ENCODE measurements around the gene MACO1. TPM values are rescaled to one million over a fixed set of nuclear protein-coding genes. Genes with fewer than 3 reads are reported as not detected.

The MACO1 gene
- polyA plus RNA-seq, 1 donor (not counting 4 experiments of a cell fraction or from before 2014, with no cell fraction given) = 8.1 TPM

DNA sequence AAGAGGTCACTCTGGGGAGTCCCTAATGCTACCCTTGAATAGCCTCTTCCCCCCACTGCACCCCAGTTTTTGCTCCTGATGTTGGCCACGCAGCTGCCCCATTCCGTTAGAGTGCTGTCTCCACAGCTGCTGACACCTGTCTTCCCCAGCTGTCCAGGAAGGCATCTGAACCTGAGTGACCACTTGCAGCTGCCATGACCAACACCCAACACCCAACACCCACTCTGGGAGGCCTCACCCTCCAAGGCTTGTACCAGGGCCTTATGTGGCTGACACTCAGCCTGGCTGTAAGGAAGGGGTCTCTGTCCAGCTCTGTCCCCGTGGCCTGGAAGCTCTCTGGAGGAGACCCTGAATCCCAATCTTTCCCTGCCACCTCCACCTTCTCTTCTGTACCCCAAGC lies 86.0 kb downstream of the MACO1 start:
- Histone ChIP-seq H3K9ac (ENCODE audit: control insufficient read depth, extremely low read depth, insufficient read depth, low read length) (no peak overlapping the region), H3K4me1 (ENCODE audit: control insufficient read depth, extremely low read depth, insufficient read depth, low read length) (no peaks in the 10 kb centered on the region), H3K27ac (ENCODE audit: control insufficient read depth, insufficient read depth, low read length) (no peak overlapping the region), H3K27me3 (ENCODE audit: control insufficient read depth, extremely low read depth, insufficient read depth, low read length) (no peaks in the 10 kb centered on the region), H3K9me1 (ENCODE audit: control insufficient read depth, extremely low read depth, insufficient read depth, low read length) (no peaks in the 10 kb centered on the region), H4K20me1 (ENCODE audit: control insufficient read depth, extremely low read depth, insufficient read depth, low read length) (no peaks in the 10 kb centered on the region), H3K79me2 (ENCODE audit: control insufficient read depth, insufficient read depth, low read length) (no peaks in the 10 kb centered on the region), H3K9me3 (ENCODE audit: control insufficient read depth, low read depth, low read length) (no peaks in the 10 kb centered on the region), H3K4me2 (ENCODE audit: control insufficient read depth, extremely low read depth, insufficient read depth, low read depth, low read length) (no peak overlapping the region), H3K36me3 (ENCODE audit: control insufficient read depth in 2 of 2, extremely low read depth in 1 of 2, insufficient read depth in 2 of 2, low read length in 2 of 2) (no peaks in the 10 kb centered on the region), H3K4me3 (ENCODE audit: control insufficient read depth in 2 of 3, extremely low read depth in 1 of 3, insufficient read depth in 2 of 3, low read depth in 1 of 3, low read length in 3 of 3) (no peak overlapping the region), H2AFZ (ENCODE audit: control insufficient read depth, low read length) (no peak overlapping the region)
- DNase-seq (ENCODE audit: low read depth, low spot score) (no peak), FAIRE-seq (no peak)
- TF ChIP-seq EZH2 (IDR thresholded peaks at IDR 0.05; ENCODE audit: low read length) = no peak
- no peak for TF ChIP-seq CTCF (optimal IDR thresholded peaks at IDR 0.05 in 1 of 3, IDR thresholded peaks at IDR 0.05 in 1 of 3, conservative IDR thresholded peaks at IDR 0.05 in 1 of 3; ENCODE audit: extremely low read depth in 1 of 3, insufficient read depth in 2 of 3, low read length in 3 of 3)
- dilution Hi-C loops (cut with MboI; ENCODE audit: extremely low pct_ligation_motif_present, low sequenced_read_pairs) = no loop called here

- no peak for FAIRE-seq
- Histone ChIP-seq H3K9me3 (ENCODE audit: control insufficient read depth, low read depth, low read length) (no peaks in the 10 kb centered on the region), H3K27me3 (ENCODE audit: control insufficient read depth, extremely low read depth, insufficient read depth, low read length) (no peaks in the 10 kb centered on the region), H2AFZ (ENCODE audit: control insufficient read depth, low read length) (no peak overlapping the region), H3K4me2 (ENCODE audit: control insufficient read depth, extremely low read depth, insufficient read depth, low read depth, low read length) (no peak overlapping the region), H3K36me3 (ENCODE audit: control insufficient read depth in 2 of 2, extremely low read depth in 1 of 2, insufficient read depth in 2 of 2, low read length in 2 of 2) (no peaks in the 10 kb centered on the region), H3K4me3 (ENCODE audit: control insufficient read depth in 2 of 3, extremely low read depth in 1 of 3, insufficient read depth in 2 of 3, low read depth in 1 of 3, low read length in 3 of 3) (no peak overlapping the region), H3K27ac (ENCODE audit: control insufficient read depth, insufficient read depth, low read length) (no peak overlapping the region), H4K20me1 (ENCODE audit: control insufficient read depth, extremely low read depth, insufficient read depth, low read length) (no peaks in the 10 kb centered on the region), H3K4me1 (ENCODE audit: control insufficient read depth, extremely low read depth, insufficient read depth, low read length) (no peaks in the 10 kb centered on the region), H3K79me2 (ENCODE audit: control insufficient read depth, insufficient read depth, low read length) (no peaks in the 10 kb centered on the region), H3K9ac (ENCODE audit: control insufficient read depth, extremely low read depth, insufficient read depth, low read length) (no peak overlapping the region), H3K9me1 (ENCODE audit: control insufficient read depth, extremely low read depth, insufficient read depth, low read length) (no peaks in the 10 kb centered on the region)
- DNase-seq (ENCODE audit: low read depth, low spot score) = no peak
- dilution Hi-C loops (cut with MboI; ENCODE audit: extremely low pct_ligation_motif_present, low sequenced_read_pairs) = no loop called here
- TF ChIP-seq EZH2 (IDR thresholded peaks at IDR 0.05; ENCODE audit: low read length) (no peak), CTCF (optimal IDR thresholded peaks at IDR 0.05 in 1 of 3, IDR thresholded peaks at IDR 0.05 in 1 of 3, conservative IDR thresholded peaks at IDR 0.05 in 1 of 3; ENCODE audit: extremely low read depth in 1 of 3, insufficient read depth in 2 of 3, low read length in 3 of 3) (no peak)
These were observed 87.0 kb downstream of the MACO1 start for GRCh38 chr1:25517476-25518394.
